ENCODE measurements around the gene MYCN. TPM values are rescaled to one million over a fixed set of nuclear protein-coding genes. Genes with fewer than 3 reads are reported as not detected.

The MYCN gene
- total and polyA plus RNA-seq, 2 of the 8 experiments (the other 6 are each of a cell fraction or from before 2014, with no cell fraction given): 87.8 to 137 TPM

DNA sequence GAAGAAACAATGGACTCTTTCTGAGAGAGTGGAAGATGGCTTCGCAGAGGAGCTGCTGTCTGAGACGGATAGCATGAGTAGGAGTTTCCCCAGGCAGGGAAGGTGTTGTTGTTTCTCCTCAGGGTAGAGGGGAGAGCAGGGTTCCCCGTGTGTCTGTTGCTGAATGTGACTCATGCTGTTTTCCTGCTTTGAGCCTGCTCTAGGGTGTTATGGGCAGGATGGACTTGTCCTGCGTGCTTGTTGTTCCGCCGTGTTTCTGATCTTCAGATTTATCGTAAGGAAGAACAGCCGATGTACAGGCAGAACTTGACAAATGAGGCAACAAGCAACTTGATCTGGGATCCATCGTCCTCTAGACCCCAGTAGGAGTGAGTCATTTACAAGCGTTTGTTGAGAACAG is 19.7 kb upstream of the MYCN start (continued):
- TF ChIP-seq CBX8 (IDR thresholded peaks at IDR 0.05; ENCODE audit: borderline replicate concordance, low read depth, low read length) (no peak), POLR2AphosphoS5 (IDR thresholded peaks at IDR 0.05; ENCODE audit: low read depth, low read length) (no peak)
